GM12873 (cell line): Measurements from ENCODE around the gene SRPX2.

Experiments
- CTCF ChIP-seq: IDR thresholded peaks from 2 replicates; pipeline ENCODE4 v1.5.1; 2012; ENCODE audit warnings: low read depth, mild to moderate bottlenecking, moderate library complexity, low read length, control low read depth; ENCODE audit not compliant: insufficient read depth; ENCODE audit errors: missing control alignments

The SRPX2 gene

GRCh38 chrX:100650841-100651240 is 6.8 kb downstream of the SRPX2 start:
- TF ChIP-seq CTCF = no peak

- no peak for TF ChIP-seq CTCF
These were observed 8.3 kb downstream of the SRPX2 start for GRCh38 chrX:100652266-100652665.

GRCh38 chrX:100654261-100654660 is 10.3 kb downstream of the SRPX2 start:
- peak; percentile 37 for TF ChIP-seq CTCF

GRCh38 chrX:100658941-100659381 is 15.0 kb downstream of the SRPX2 start:
- no peak for TF ChIP-seq CTCF

GRCh38 chrX:100659431-100660137 is 15.6 kb downstream of the SRPX2 start:
- no peak for TF ChIP-seq CTCF

GRCh38 chrX:100662170-100662569 is 18.2 kb downstream of the SRPX2 start:
- TF ChIP-seq CTCF = no peak

GRCh38 chrX:100662796-100663195 is 18.8 kb downstream of the SRPX2 start:
- TF ChIP-seq CTCF = no peak
